ENCODE results near the gene BCAS3.
A peak's percentile ranks its signal among the peaks of the same experiment; 100 is the strongest.

The BCAS3 gene

GRCh38 chr17:61406971-61407911 lies 729.6 kb downstream of the BCAS3 start:
- ChIA-PET POLR2A (ENCODE audit: low non-redundant PET) (interaction anchor here (0.5 kb wide), 1 partner anchor 152 kb away, joined by 3 read pairs; no protein-coding TSS in a partner anchor), CTCF (interaction anchor here (2.4 kb wide), 1 partner anchor 687 kb away, joined by 15 read pairs; no protein-coding TSS in a partner anchor)
- no peak for DNase-seq (ENCODE audit: low spot score)
- no peak overlapping the region for H3K27ac ChIP-seq
- TF ChIP-seq, protein P1, sequence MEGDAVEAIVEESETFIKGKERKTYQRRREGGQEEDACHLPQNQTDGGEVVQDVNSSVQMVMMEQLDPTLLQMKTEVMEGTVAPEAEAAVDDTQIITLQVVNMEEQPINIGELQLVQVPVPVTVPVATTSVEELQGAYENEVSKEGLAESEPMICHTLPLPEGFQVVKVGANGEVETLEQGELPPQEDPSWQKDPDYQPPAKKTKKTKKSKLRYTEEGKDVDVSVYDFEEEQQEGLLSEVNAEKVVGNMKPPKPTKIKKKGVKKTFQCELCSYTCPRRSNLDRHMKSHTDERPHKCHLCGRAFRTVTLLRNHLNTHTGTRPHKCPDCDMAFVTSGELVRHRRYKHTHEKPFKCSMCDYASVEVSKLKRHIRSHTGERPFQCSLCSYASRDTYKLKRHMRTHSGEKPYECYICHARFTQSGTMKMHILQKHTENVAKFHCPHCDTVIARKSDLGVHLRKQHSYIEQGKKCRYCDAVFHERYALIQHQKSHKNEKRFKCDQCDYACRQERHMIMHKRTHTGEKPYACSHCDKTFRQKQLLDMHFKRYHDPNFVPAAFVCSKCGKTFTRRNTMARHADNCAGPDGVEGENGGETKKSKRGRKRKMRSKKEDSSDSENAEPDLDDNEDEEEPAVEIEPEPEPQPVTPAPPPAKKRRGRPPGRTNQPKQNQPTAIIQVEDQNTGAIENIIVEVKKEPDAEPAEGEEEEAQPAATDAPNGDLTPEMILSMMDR (conservative IDR thresholded peaks at IDR 0.05; ENCODE audit: low read depth) = no peak

GRCh38 chr17:61408151-61409041 lies 730.7 kb downstream of the BCAS3 start:
- TF ChIP-seq, protein P1 (conservative IDR thresholded peaks at IDR 0.05; ENCODE audit: low read depth) = no peak
- ChIA-PET POLR2A (ENCODE audit: low non-redundant PET) (no interaction called here), CTCF (interaction anchor here (0.6 to 2.4 kb wide), 4 partner anchors 8 to 688 kb away, joined by 5 to 15 read pairs (median 6); partner anchors contain the start of gene TBX2)
- H3K27ac ChIP-seq = no peak overlapping the region
- no peak for DNase-seq (ENCODE audit: low spot score)

DNA sequence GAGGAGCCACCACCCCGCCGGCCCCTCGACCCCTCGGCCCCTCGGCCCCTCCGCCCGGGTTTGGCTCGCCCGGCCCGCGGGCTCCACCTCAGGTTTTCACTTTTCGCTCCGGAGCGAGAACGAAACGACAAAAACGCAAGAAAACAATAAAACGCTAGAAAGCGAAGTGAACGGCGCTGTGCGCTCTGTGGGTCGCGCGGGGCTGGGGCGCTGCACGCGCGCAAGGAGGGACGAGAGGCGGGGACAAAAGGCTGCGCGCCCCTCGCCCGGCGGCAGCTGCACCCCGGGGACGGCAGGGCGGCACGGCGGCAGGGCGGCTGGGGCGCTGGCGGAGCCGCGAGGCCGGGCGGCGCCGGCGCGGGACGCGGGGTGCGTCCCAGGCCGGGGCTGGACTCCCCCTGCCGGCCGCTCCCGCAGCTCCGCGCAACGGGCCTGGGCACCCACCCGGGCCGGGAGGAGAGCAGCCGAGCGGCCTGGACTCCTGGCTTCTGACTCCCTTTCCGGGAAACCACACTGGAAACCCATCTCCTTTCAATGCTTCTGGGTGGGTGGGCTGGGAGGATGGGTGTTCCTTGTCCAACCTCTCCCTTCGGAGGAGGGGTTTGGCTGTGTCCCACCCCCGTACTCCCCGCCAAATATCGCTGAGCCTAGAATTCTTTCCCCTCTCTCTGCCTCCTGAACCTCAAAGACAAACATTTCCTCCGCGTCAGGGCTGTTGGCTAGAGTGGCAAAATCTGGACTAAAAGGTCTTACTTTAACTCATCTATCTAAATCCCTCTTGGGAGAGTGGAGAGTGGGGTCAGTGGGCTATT lies 731.9 kb downstream of the BCAS3 start:
- DNase-seq (ENCODE audit: low spot score) = peak; percentile 75
- ChIA-PET CTCF (interaction anchor here (0.6 to 2.4 kb wide), 6 partner anchors 10 to 689 kb away, joined by 3 to 15 read pairs (median 4); partner anchors contain the start of gene TBX2), POLR2A (ENCODE audit: low non-redundant PET) (no interaction called here)
- H3K27ac ChIP-seq = 0 out of 2 replicates have a peak overlapping the region, but pooled peaks have one; percentile 14
- TF ChIP-seq, protein P1 (conservative IDR thresholded peaks at IDR 0.05; ENCODE audit: low read depth) = peak; percentile 88

DNA sequence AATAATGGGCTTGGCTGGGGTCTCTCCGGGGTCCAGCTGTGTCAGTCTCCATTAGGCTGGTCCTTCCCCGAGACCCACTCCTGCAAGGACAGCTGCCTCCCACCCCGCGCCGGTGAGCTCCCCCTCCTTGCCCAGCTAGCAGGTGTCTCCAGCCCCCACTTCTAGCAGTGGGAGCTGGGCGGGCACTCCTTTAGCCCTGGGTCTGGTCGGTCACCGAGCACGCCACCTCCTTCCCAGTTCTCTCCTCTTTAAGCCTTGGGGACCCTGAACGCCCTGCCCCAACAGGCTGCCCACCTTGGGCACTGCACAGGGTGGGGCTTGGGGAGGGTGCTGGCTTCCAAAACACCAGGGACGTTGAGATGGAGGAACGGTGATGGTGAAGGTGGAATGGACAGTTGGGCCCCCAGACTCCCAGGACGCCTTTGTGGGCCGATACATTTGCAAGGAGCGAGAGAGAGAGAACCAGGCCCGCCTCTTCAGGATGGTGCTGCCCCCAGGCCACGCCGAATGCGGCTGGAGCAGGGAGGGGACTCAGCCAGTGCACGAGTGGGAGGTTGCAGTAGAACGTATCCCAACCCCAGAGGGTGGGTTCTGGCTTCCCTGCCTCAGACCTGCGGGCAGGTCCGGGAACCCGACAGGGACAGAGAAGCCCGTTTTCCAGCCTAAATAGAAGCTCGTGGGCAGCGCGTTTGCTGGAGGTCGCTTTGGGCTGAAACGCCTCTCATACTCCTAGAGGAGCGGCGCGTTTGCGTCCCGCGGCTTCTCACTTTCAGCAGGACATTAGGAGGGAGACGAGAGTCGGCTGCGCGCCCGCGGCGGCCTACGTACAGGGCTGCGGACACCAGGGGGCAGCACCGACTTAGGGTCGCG lies 732.7 kb downstream of the BCAS3 start:
- POLR2A ChIA-PET (ENCODE audit: low non-redundant PET) = no interaction called here
- CTCF ChIA-PET = interaction anchor here (0.6 to 1.8 kb wide), 6 partner anchors 10 to 693 kb away, joined by 3 to 8 read pairs (median 4); partner anchors contain the start of gene TBX2
- 0 out of 2 replicates have a peak overlapping the region, but pooled peaks have one; percentile 14 for H3K27ac ChIP-seq
- no peak for DNase-seq (ENCODE audit: low spot score)
- TF ChIP-seq, protein P1 (conservative IDR thresholded peaks at IDR 0.05; ENCODE audit: low read depth) = no peak

- H3K27ac ChIP-seq = no peak overlapping the region
- POLR2A ChIA-PET (ENCODE audit: low non-redundant PET) = no interaction called here
- CTCF ChIA-PET = interaction anchor here (0.6 to 1.0 kb wide), 2 partner anchors 410 to 686 kb away, joined by 3 read pairs; no protein-coding TSS in a partner anchor
- DNase-seq (ENCODE audit: low spot score) = no peak
- TF ChIP-seq, protein P1 (conservative IDR thresholded peaks at IDR 0.05; ENCODE audit: low read depth) = no peak
Observed at GRCh38 chr17:61411011-61411260, 733.3 kb downstream of the BCAS3 start.

Data from RWPE1 (cell line).